Measurements from ENCODE around the gene PGLYRP2.

Gene PGLYRP2

GRCh38 chr19:15455996-15456395 is 23.3 kb downstream of the PGLYRP2 start:
- no peak for DNase-seq (ENCODE audit: low read depth)
- no peak for TF ChIP-seq CTCF (IDR thresholded peaks at IDR 0.05; ENCODE audit: low read depth, low read length, missing control alignments)
- H3K4me3 ChIP-seq (ENCODE audit: low read depth, low read length) = no peak overlapping the region

- no peak overlapping the region for H3K4me3 ChIP-seq (ENCODE audit: low read depth, low read length)
- no peak for DNase-seq (ENCODE audit: low read depth)
- TF ChIP-seq CTCF (IDR thresholded peaks at IDR 0.05; ENCODE audit: low read depth, low read length, missing control alignments) = peak; percentile 21
Measured at GRCh38 chr19:15453906-15454860, 25.1 kb downstream of the PGLYRP2 start.

- no peak for TF ChIP-seq CTCF (IDR thresholded peaks at IDR 0.05; ENCODE audit: low read depth, low read length, missing control alignments)
- no peak for DNase-seq (ENCODE audit: low read depth)
- H3K4me3 ChIP-seq (ENCODE audit: low read depth, low read length) = no peak overlapping the region
Measured at GRCh38 chr19:15453091-15453578, 26.2 kb downstream of the PGLYRP2 start.

- no peak for DNase-seq (ENCODE audit: low read depth)
- no peak overlapping the region for H3K4me3 ChIP-seq (ENCODE audit: low read depth, low read length)
- no peak for TF ChIP-seq CTCF (IDR thresholded peaks at IDR 0.05; ENCODE audit: low read depth, low read length, missing control alignments)
Measured at GRCh38 chr19:15452111-15453047, 26.9 kb downstream of the PGLYRP2 start.

- no peak overlapping the region for H3K4me3 ChIP-seq (ENCODE audit: low read depth, low read length)
- DNase-seq (ENCODE audit: low read depth) = no peak
- TF ChIP-seq CTCF (IDR thresholded peaks at IDR 0.05; ENCODE audit: low read depth, low read length, missing control alignments) = no peak
Measured at GRCh38 chr19:15450528-15450890, 28.8 kb downstream of the PGLYRP2 start.

- DNase-seq (ENCODE audit: low read depth) = no peak
- peak within 1 kb of the TSS; percentile 58 for H3K4me3 ChIP-seq (ENCODE audit: low read depth, low read length)
- TF ChIP-seq CTCF (IDR thresholded peaks at IDR 0.05; ENCODE audit: low read depth, low read length, missing control alignments) = no peak
Measured at GRCh38 chr19:15449620-15450527, 29.4 kb downstream of the PGLYRP2 start, which contains the start of gene WIZ. Gene WIZ (minus strand): TSS chr19:15449956. CDS start chr19:15448307, 1,649 bp downstream.
